BJ (cell line): Measurements from ENCODE around the gene DLD. TPM values are rescaled to one million over a fixed set of nuclear protein-coding genes. Genes with fewer than 3 reads are reported as not detected.

Experiments used
- CTCF ChIA-PET: fragments of 350-600 bp; formaldehyde crosslinking; extraction: SDS; loops from one replicate; lab custom pipeline; 2021; ENCODE audit warnings: antibody characterized with exemption, inconsistent platforms; lab: Yijun Ruan, JAX
- POLR2A ChIA-PET: fragments of 300-600 bp; sonication (Branson Sonifier 250); formaldehyde crosslinking; extraction: SDS; loops from one replicate; lab custom pipeline; 2021; ENCODE audit warnings: antibody characterized with exemption; lab: Charles Lee
- DNase-seq: peaks from one replicate; pipeline ENCODE4 v3.0.0-alpha.2; 2011; ENCODE audit warnings: low read depth
- H3K27me3 ChIP-seq: 2 replicates; pipeline ENCODE4 v1.6.0; 2011; ENCODE audit warnings: low read length; ENCODE audit not compliant: control insufficient read depth, insufficient read depth
- H3K36me3 ChIP-seq: 2 replicates; pipeline ENCODE4 v1.5.1; 2011; ENCODE audit warnings: low read length; ENCODE audit not compliant: control insufficient read depth, insufficient read depth
- H3K4me3 ChIP-seq: 2 replicates; pipeline ENCODE4 v1.5.1; 2011; ENCODE audit warnings: low read depth, mild to moderate bottlenecking, control low read depth, low read length
- polyA plus RNA-seq: library from polyadenylated mRNA; depleted of rRNA; stranded (reverse); fragments of >200 nt; gene quantifications from 2 replicates; pipeline ENCODE4 v1.2.3, GENCODE V29; 2011
- TF ChIP-seq, protein P1 (sequence below): IDR thresholded peaks from 2 replicates; pipeline ENCODE4 v1.5.1; 2011; ENCODE audit warnings: low read depth, mild to moderate bottlenecking, control low read depth, inconsistent platforms, low read length, moderate library complexity; ENCODE audit not compliant: insufficient read depth

DLD gene
- polyA plus RNA-seq, 1 experiment = 72.4 TPM

GRCh38 chr7:107911981-107912380, 21.0 kb downstream of the DLD start:
- TF ChIP-seq, protein P1, sequence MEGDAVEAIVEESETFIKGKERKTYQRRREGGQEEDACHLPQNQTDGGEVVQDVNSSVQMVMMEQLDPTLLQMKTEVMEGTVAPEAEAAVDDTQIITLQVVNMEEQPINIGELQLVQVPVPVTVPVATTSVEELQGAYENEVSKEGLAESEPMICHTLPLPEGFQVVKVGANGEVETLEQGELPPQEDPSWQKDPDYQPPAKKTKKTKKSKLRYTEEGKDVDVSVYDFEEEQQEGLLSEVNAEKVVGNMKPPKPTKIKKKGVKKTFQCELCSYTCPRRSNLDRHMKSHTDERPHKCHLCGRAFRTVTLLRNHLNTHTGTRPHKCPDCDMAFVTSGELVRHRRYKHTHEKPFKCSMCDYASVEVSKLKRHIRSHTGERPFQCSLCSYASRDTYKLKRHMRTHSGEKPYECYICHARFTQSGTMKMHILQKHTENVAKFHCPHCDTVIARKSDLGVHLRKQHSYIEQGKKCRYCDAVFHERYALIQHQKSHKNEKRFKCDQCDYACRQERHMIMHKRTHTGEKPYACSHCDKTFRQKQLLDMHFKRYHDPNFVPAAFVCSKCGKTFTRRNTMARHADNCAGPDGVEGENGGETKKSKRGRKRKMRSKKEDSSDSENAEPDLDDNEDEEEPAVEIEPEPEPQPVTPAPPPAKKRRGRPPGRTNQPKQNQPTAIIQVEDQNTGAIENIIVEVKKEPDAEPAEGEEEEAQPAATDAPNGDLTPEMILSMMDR = no peak
- peaks cover 1% of the 10 kb centered on the region for H3K36me3 ChIP-seq
- ChIA-PET CTCF (interaction anchor here (0.6 to 0.8 kb wide), 3 partner anchors 9 to 585 kb away, joined by 3 to 5 read pairs (median 3); no protein-coding TSS in a partner anchor), POLR2A (no interaction called here)
- H3K4me3 ChIP-seq = no peak overlapping the region
- no peaks in the 10 kb centered on the region for H3K27me3 ChIP-seq
- no peak for DNase-seq

DNA sequence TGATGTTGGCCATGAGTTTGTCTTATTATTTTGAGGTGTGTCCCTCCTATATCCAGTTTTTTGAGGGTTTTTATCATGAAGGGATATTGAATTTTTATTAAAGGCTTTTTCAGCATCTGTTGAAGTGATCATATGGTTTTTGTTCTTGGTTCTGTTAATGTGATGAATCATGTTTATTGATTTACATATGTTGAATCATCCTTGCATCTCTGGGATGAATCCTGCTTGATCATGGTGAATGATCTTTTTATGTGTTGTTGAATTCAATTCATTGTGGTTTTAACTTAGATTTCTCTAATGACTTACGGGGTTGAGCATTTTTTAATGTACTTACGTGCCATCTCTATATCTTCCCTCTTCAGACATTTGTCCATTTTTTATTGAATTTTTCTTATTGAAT, 22.9 kb downstream of the DLD start:
- Histone ChIP-seq H3K36me3 (peaks cover 6% of the 10 kb centered on the region), H3K4me3 (no peak overlapping the region), H3K27me3 (no peaks in the 10 kb centered on the region)
- ChIA-PET POLR2A (no interaction called here), CTCF (no interaction called here)
- TF ChIP-seq, protein P1 = no peak
- DNase-seq = no peak

DNA sequence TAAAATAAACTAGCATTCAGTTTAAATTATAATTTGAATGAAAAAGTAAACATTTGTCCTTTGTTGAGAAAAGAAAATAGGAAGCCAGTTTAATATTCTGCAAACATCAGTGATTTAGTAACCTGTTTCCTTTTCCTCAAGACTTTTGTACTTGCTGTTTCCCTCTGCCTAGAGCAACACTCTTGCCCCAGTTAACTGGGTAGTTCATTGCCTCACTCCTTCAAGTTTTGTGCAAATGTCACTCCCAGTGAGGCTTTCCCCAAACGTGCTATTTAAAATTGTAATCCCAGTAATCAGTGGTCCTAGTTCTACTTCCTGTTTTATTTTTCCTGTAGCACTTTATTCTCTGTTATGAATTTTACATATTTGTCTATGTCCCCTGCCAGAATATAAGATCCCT, 23.8 kb downstream of the DLD start:
- TF ChIP-seq, protein P1 = no peak
- ChIA-PET CTCF (interaction anchor here (0.9 kb wide), 1 partner anchor 52 kb away, joined by 4 read pairs; no protein-coding TSS in a partner anchor), POLR2A (no interaction called here)
- no peak for DNase-seq
- Histone ChIP-seq H3K27me3 (no peaks in the 10 kb centered on the region), H3K4me3 (no peak overlapping the region), H3K36me3 (peaks cover 6% of the 10 kb centered on the region)

- H3K4me3 ChIP-seq = no peak overlapping the region
- ChIA-PET CTCF (interaction anchor here (0.9 kb wide), 1 partner anchor 51 kb away, joined by 4 read pairs; no protein-coding TSS in a partner anchor), POLR2A (no interaction called here)
- H3K27me3 ChIP-seq = no peaks in the 10 kb centered on the region
- TF ChIP-seq, protein P1 = no peak
- DNase-seq = no peak
- peaks cover 8% of the 10 kb centered on the region for H3K36me3 ChIP-seq
Observed at GRCh38 chr7:107915541-107915940, 24.6 kb downstream of the DLD start.

DNA sequence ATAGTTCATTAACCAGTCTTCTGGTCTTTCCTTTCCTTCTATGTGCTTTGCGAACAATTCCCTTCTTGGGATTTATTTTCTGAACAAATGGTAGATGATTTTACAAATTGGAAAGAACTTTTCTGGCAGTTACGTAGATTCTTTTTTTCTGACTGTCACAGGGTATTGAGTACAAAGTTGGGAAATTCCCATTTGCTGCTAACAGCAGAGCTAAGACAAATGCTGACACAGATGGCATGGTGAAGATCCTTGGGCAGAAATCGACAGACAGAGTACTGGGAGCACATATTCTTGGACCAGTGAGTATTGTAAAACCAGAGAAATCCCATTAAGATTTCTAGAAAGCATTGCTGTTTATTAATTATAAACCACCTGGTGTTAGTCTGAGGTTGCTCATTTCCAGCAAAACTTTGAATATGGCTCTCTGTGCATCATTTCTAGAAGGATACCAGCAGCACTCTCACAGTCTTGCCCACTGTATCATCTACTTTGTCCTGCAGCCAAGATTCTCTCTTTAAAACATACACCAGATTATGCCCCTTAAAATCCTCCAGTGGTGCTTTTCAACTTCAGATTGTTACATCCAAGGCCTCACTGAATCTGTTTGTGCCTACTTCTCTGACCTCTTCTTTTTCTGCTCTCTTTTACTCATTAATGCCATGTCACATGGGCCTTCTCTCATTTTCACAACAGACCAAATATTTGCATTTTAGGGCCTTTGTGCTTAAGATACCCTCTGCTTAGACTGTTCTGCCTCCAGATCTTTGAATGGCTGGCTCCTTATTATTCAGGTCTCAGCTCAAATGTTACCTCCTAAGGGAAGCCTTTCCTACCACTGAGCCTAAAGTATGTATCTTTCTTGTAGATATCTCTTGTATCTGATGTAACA, 27.0 kb downstream of the DLD start:
- DNase-seq = no peak
- no peaks in the 10 kb centered on the region for H3K27me3 ChIP-seq
- TF ChIP-seq, protein P1 = no peak
- H3K4me3 ChIP-seq = no peak overlapping the region
- H3K36me3 ChIP-seq = peaks cover 8% of the 10 kb centered on the region
- CTCF ChIA-PET = interaction anchor here (1.3 to 1.5 kb wide), 2 partner anchors 51 to 228 kb away, joined by 4 to 5 read pairs; no protein-coding TSS in a partner anchor
- POLR2A ChIA-PET = no interaction called here
